SK-N-SH (cell line): ENCODE data around the gene PRKCH. TPM values are rescaled to one million over a fixed set of nuclear protein-coding genes. Genes with fewer than 3 reads are reported as not detected.

Experiments
- CTCF ChIA-PET: fragments of 300-600, 350-600 bp; formaldehyde crosslinking; extraction: SDS; loops from one replicate; lab custom pipeline; 2021; lab: Yijun Ruan, JAX
- POLR2A ChIA-PET: fragments of 350-600 bp; sonication (Branson Sonifier 250); formaldehyde crosslinking; extraction: SDS; loops from one replicate; lab custom pipeline; 2020; ENCODE audit warnings: antibody characterized with exemption, inconsistent platforms; lab: Yijun Ruan, JAX
- DNase-seq: peaks from one replicate; pipeline ENCODE4 v3.0.0; 2012
- H2AFZ ChIP-seq: fragments of 200-600 bp; sonication (generic); 2 replicates; pipeline ENCODE4 v1.8.1; 2016; ENCODE audit warnings: antibody characterized with exemption, mild to moderate bottlenecking, low read depth
- H3F3A ChIP-seq: fragments of 200-600 bp; sonication (generic); replicated peaks from 2 replicates; pipeline ENCODE3; 2016; ENCODE audit warnings: antibody characterized with exemption, mild to moderate bottlenecking; ENCODE audit not compliant: insufficient read depth
- H3K27ac ChIP-seq, 2 experiments: fragments of 200-500 bp in 1 of 2; fragments of 200-600 bp in 1 of 2; sonication (Bioruptor generic) in 1 of 2; sonication (generic), shearing (Covaris generic) in 1 of 2; 2 replicates each; pipeline versions ENCODE4 v1.5.1 to v1.6.1; 2014 to 2016; ENCODE audit warnings: low read depth in 2 of 2, inconsistent platforms in 1 of 2, low read length in 1 of 2, mild to moderate bottlenecking in 1 of 2, mixed read lengths in 1 of 2
- H3K27me3 ChIP-seq: fragments of 200-600 bp; sonication (generic), shearing (Covaris generic); 2 replicates; pipeline ENCODE4 v1.6.1; 2016; ENCODE audit warnings: mixed run types; ENCODE audit not compliant: insufficient read depth
- H3K36me3 ChIP-seq, 2 experiments: fragments of 200-500 bp in 1 of 2; fragments of 200-600 bp in 1 of 2; sonication (Bioruptor generic) in 1 of 2; sonication (generic) in 1 of 2; replicated peaks in 1 of 2; 2 replicates each; pipeline versions ENCODE3 to v1.5.1; 2014 to 2016; ENCODE audit warnings: low read length in 1 of 2, mild to moderate bottlenecking in 1 of 2; ENCODE audit not compliant: insufficient read depth in 2 of 2, control insufficient read depth in 1 of 2
- H3K4me1 ChIP-seq, 2 experiments: fragments of 200-500 bp in 1 of 2; fragments of 200-600 bp in 1 of 2; sonication (Bioruptor generic) in 1 of 2; sonication (generic), shearing (Covaris generic) in 1 of 2; 2 replicates each; pipeline versions ENCODE4 v1.5.1 to v1.6.1; 2014 to 2016; ENCODE audit warnings: low read depth in 1 of 2, low read length in 1 of 2, mixed run types in 1 of 2; ENCODE audit not compliant: insufficient read depth in 2 of 2, control insufficient read depth in 1 of 2
- H3K4me2 ChIP-seq: fragments of 200-600 bp; sonication (generic), shearing (Covaris generic); 2 replicates; pipeline ENCODE4 v1.6.1; 2017; ENCODE audit warnings: mixed run types
- H3K4me3 ChIP-seq, 2 experiments: fragments of 200-500 bp in 1 of 2; fragments of 200-600 bp in 1 of 2; sonication (Bioruptor generic) in 1 of 2; sonication (generic), shearing (Covaris generic) in 1 of 2; 2 replicates each; pipeline versions ENCODE4 v1.5.1 to v1.8.1; 2014 to 2016; ENCODE audit warnings: low read depth in 2 of 2, inconsistent platforms in 1 of 2, low read length in 1 of 2, mild to moderate bottlenecking in 1 of 2, mixed read lengths in 1 of 2, moderate library complexity in 1 of 2
- H3K79me2 ChIP-seq: fragments of 200-600 bp; sonication (generic); 2 replicates; pipeline ENCODE4 v1.8.1; 2017; ENCODE audit warnings: mild to moderate bottlenecking; ENCODE audit not compliant: insufficient read depth
- H3K9ac ChIP-seq: fragments of 200-600 bp; sonication (generic); 2 replicates; pipeline ENCODE4 v1.6.1; 2017; ENCODE audit warnings: mixed run types
- H3K9me2 ChIP-seq: fragments of 200-600 bp; sonication (generic); 2 replicates; pipeline ENCODE4 v1.6.1; 2017; ENCODE audit warnings: mixed run types
- H3K9me3 ChIP-seq: fragments of 200-600 bp; sonication (generic); 2 replicates; pipeline ENCODE4 v1.6.1; 2017; ENCODE audit warnings: mixed run types, mild to moderate bottlenecking, moderate library complexity
- H4K20me1 ChIP-seq: fragments of 200-600 bp; sonication (generic); 2 replicates; pipeline ENCODE4 v1.6.1; 2017; ENCODE audit warnings: mild to moderate bottlenecking, mixed run types; ENCODE audit not compliant: insufficient read depth
- CHD2 ChIP-seq: fragments of 150-350 bp; IDR thresholded peaks from 2 replicates; pipeline ENCODE4 v1.6.1; 2018; ENCODE audit warnings: low read length; ENCODE audit not compliant: partially characterized antibody
- CTCF ChIP-seq: fragments of 200-600 bp; sonication (generic); IDR thresholded peaks from 2 replicates; pipeline ENCODE4 v1.6.1; 2017; ENCODE audit warnings: antibody characterized with exemption, mild to moderate bottlenecking, moderate library complexity
- ELF1 ChIP-seq: IDR thresholded peaks from 2 replicates; pipeline ENCODE4 v1.4.0; 2012
- FOSL2 ChIP-seq: IDR thresholded peaks from 2 replicates; pipeline ENCODE4 v1.4.0; 2012; ENCODE audit warnings: low read depth, mild to moderate bottlenecking, moderate library complexity, borderline replicate concordance
- GATA2 ChIP-seq: sonication (generic); formaldehyde crosslinking; IDR thresholded peaks from 2 replicates; pipeline ENCODE4 v1.5.0; 2020; ENCODE audit warnings: mild to moderate bottlenecking, missing genetic modification reagents
- IRF3 ChIP-seq: fragments of 150-350 bp; IDR thresholded peaks from 2 replicates; pipeline ENCODE4 v1.6.1; 2016; ENCODE audit warnings: mild to moderate bottlenecking, low read depth, low read length
- JUND ChIP-seq: IDR thresholded peaks from 2 replicates; pipeline ENCODE4 v1.4.0; 2012
- MAX ChIP-seq: IDR thresholded peaks from 2 replicates; pipeline ENCODE4 v1.4.0; 2012; ENCODE audit warnings: low read depth
- NFIC ChIP-seq: IDR thresholded peaks from 2 replicates; pipeline ENCODE4 v1.4.0; 2012; ENCODE audit warnings: borderline replicate concordance
- NRF1 ChIP-seq: IDR thresholded peaks from 2 replicates; pipeline ENCODE4 v1.6.1; 2012; ENCODE audit warnings: low read depth, mild to moderate bottlenecking, low read length
- POLR2AphosphoS5 ChIP-seq: IDR thresholded peaks from 2 replicates; pipeline ENCODE4 v1.6.1; 2012; ENCODE audit warnings: low read depth, low read length
- RAD21 ChIP-seq: IDR thresholded peaks from 2 replicates; pipeline ENCODE4 v1.6.1; 2012; ENCODE audit warnings: mild to moderate bottlenecking, low read length
- RCOR1 ChIP-seq: fragments of 150-350 bp; IDR thresholded peaks from 2 replicates; pipeline ENCODE4 v1.6.1; 2017; ENCODE audit warnings: antibody characterized with exemption, low read length
- RFX5 ChIP-seq: IDR thresholded peaks from 2 replicates; pipeline ENCODE4 v1.6.1; 2012; ENCODE audit warnings: mild to moderate bottlenecking, improper control_type of control experiment, low read length
- SMC3 ChIP-seq: IDR thresholded peaks from 2 replicates; pipeline ENCODE4 v1.6.1; 2012; ENCODE audit warnings: low read depth, low read length, improper control_type of control experiment
- TAF1 ChIP-seq: IDR thresholded peaks from 2 replicates; pipeline ENCODE4 v1.6.1; 2012; ENCODE audit warnings: low read depth, mild to moderate bottlenecking, low read length, moderate library complexity, borderline replicate concordance
- USF1 ChIP-seq: IDR thresholded peaks from 2 replicates; pipeline ENCODE4 v1.4.0; 2012; ENCODE audit warnings: low read depth, borderline replicate concordance
- USF2 ChIP-seq: fragments of 150-350 bp; IDR thresholded peaks from 2 replicates; pipeline ENCODE4 v1.6.1; 2017; ENCODE audit warnings: antibody characterized with exemption, low read length, low read depth, borderline replicate concordance
- YY1 ChIP-seq: IDR thresholded peaks from 2 replicates; pipeline ENCODE4 v1.4.0; 2012; ENCODE audit warnings: low read depth, mild to moderate bottlenecking
- WGBS: methylation state at CpG from one replicate; pipeline ENCODE4 v1.1.6; 2017; ENCODE audit warnings: low lambda C conversion rate; 5-methylcytosine and 5-hydroxymethylcytosine counted together
- polyA plus RNA-seq, 3 experiments: library from polyadenylated mRNA; depleted of rRNA; stranded (reverse); fragments of >200 nt; gene quantifications; 2 replicates each; pipeline ENCODE4 v1.2.3, GENCODE V29; 2012

Gene PRKCH
- polyA plus RNA-seq, 1 of the 3 experiments (the other 2 are of a cell fraction): 4.2 TPM

- no peak overlapping the region for H3K27ac ChIP-seq
- H3K4me3 ChIP-seq: no peak overlapping the region
- no peaks in the 10 kb centered on the region for H3F3A ChIP-seq
- no peaks in the 10 kb centered on the region for H3K27me3 ChIP-seq
- H3K4me1 ChIP-seq: peaks cover 26 to 28% of the 10 kb centered on the region in 2 experiments
- no peak for TF ChIP-seq RCOR1
- no peak for TF ChIP-seq CHD2
- no peak for TF ChIP-seq JUND
- no peak for TF ChIP-seq NFIC
- TF ChIP-seq MAX: no peak
- no peak for TF ChIP-seq YY1
- no peak for TF ChIP-seq FOSL2
- no peak for TF ChIP-seq RFX5
- no peak for TF ChIP-seq GATA2 (CRISPR knock-in tag)
- TF ChIP-seq CTCF: no peak
- 91% methylated on average over 5 of the region's 5 CpGs for WGBS
- no peaks in the 10 kb centered on the region for H3K36me3 ChIP-seq
- no peaks in the 10 kb centered on the region for H3K9me3 ChIP-seq
- H2AFZ ChIP-seq: no peak overlapping the region
- H4K20me1 ChIP-seq: no peaks in the 10 kb centered on the region
- ChIA-PET CTCF (no interaction called here), POLR2A (no interaction called here)
- no peaks in the 10 kb centered on the region for H3K79me2 ChIP-seq
- DNase-seq: no peak
- H3K4me2 ChIP-seq: no peak overlapping the region
- no peak overlapping the region for H3K9ac ChIP-seq
- no peaks in the 10 kb centered on the region for H3K9me2 ChIP-seq
Observed at GRCh38 chr14:61530896-61531295, 209.5 kb downstream of the PRKCH start.

- Histone ChIP-seq H3F3A (no peaks in the 10 kb centered on the region), H3K36me3 (no peaks in the 10 kb centered on the region), H3K4me3 (no peak overlapping the region), H4K20me1 (no peaks in the 10 kb centered on the region), H3K4me2 (no peak overlapping the region), H3K4me1 (peaks cover 24 to 27% of the 10 kb centered on the region in 2 experiments), H3K27ac (no peak overlapping the region), H3K9me2 (no peaks in the 10 kb centered on the region), H3K79me2 (no peaks in the 10 kb centered on the region), H3K9me3 (no peaks in the 10 kb centered on the region), H3K27me3 (no peaks in the 10 kb centered on the region), H2AFZ (no peak overlapping the region), H3K9ac (no peak overlapping the region)
- CTCF ChIA-PET: no interaction called here
- POLR2A ChIA-PET: no interaction called here
- TF ChIP-seq GATA2 (CRISPR knock-in tag) (no peak), SMC3 (no peak), NRF1 (no peak), ELF1 (no peak), MAX (no peak), IRF3 (no peak), RAD21 (no peak), USF1 (no peak), TAF1 (no peak), USF2 (no peak), POLR2AphosphoS5 (no peak)
- 64% methylated on average over 5 of the region's 5 CpGs for WGBS
- DNase-seq: no peak
Observed at GRCh38 chr14:61531465-61532122, 210.2 kb downstream of the PRKCH start.
